Cardiac fibroblast (primary cell): Measurements from ENCODE around the gene PPP1R1C.
"Not testable (repeated sequence)": the region's sequence is repeated elsewhere in the genome, so short reads cannot be mapped to it uniquely, and the experiment has no call there.

ENCODE experiments used
- DNase-seq, 2 donors: peaks; one replicate each; pipeline versions ENCODE4 v3.0.0 to v3.0.0-alpha.2; 2010; ENCODE audit warnings: low read depth in 2 of 2
- H3K4me3 ChIP-seq, 2 donors: replicated peaks in 1 of 2; 1 replicate in 1 of 2; 2 replicates in 1 of 2; pipeline ENCODE4 v1.5.1; 2011; ENCODE audit warnings: low read depth in 2 of 2, low read length in 2 of 2, mild to moderate bottlenecking in 2 of 2, moderate library complexity in 1 of 2
- TF ChIP-seq, protein P1 (sequence below): IDR thresholded peaks from one replicate; pipeline ENCODE4 v1.5.1; 2011; ENCODE audit warnings: low read depth, mild to moderate bottlenecking, low read length, inconsistent platforms

PPP1R1C gene

DNA sequence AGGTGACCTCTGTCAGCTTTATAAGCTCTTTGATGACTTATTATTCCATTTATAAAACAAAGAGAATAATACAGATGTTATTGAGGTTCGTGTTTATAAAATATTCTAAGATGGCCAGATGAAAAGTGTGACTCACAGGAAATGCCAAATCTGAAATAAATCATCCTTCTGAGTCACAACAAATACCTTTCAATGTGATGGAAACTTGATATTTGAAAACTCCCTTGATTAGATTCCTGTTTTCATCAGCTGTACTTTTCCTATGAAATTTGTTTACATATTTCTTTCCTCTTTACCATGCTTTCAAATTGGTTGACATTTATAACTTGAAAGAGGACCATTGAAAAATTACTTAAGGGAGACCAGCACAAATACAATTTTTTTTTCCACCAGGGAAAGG lies 30.6 kb upstream of the PPP1R1C start:
- TF ChIP-seq, protein P1, sequence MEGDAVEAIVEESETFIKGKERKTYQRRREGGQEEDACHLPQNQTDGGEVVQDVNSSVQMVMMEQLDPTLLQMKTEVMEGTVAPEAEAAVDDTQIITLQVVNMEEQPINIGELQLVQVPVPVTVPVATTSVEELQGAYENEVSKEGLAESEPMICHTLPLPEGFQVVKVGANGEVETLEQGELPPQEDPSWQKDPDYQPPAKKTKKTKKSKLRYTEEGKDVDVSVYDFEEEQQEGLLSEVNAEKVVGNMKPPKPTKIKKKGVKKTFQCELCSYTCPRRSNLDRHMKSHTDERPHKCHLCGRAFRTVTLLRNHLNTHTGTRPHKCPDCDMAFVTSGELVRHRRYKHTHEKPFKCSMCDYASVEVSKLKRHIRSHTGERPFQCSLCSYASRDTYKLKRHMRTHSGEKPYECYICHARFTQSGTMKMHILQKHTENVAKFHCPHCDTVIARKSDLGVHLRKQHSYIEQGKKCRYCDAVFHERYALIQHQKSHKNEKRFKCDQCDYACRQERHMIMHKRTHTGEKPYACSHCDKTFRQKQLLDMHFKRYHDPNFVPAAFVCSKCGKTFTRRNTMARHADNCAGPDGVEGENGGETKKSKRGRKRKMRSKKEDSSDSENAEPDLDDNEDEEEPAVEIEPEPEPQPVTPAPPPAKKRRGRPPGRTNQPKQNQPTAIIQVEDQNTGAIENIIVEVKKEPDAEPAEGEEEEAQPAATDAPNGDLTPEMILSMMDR: no peak
- H3K4me3 ChIP-seq: no peak overlapping the region
- peak; percentile 38 to 81 for DNase-seq

DNA sequence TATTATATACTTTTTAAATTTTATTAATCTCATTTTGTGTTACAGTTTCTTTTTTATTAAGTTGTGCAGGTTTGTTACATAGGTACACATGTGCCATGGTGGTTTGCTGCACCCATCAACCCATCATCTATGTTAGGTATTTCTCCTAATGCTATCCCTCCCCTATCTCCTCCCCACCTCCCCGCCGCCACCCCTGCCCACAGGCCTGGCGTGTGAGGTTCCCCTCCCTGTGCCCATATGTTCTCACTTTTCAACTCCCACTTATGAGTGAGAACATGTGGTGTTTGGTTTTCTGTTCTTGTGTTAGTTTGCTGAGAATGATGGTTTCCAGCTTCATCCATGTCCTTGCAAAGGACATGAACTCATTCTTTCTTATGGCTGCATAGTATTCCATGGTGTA lies 29.8 kb upstream of the PPP1R1C start:
- not testable (repeated sequence) for H3K4me3 ChIP-seq, DNase-seq

DNA sequence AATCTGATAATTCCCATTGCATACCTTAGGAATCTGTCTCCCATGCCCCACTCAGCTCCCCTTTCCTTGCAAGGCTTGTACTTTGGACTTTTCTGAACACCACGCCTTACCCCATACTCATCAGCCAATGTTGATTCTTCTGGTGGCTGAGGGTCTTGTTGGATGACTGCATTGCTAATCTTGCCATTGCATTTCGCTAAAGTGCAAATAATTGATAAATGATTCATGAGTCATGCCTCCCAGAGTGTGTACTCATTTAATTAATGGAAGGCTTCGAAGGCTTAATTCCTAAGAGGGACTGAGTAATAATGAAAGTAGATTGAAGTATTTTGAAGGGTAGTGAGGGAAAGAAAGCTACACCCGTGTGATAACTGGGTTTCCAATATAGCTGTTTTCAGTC lies 28.0 kb upstream of the PPP1R1C start:
- TF ChIP-seq, protein P1: no peak
- DNase-seq: no peak
- no peak overlapping the region for H3K4me3 ChIP-seq

DNA sequence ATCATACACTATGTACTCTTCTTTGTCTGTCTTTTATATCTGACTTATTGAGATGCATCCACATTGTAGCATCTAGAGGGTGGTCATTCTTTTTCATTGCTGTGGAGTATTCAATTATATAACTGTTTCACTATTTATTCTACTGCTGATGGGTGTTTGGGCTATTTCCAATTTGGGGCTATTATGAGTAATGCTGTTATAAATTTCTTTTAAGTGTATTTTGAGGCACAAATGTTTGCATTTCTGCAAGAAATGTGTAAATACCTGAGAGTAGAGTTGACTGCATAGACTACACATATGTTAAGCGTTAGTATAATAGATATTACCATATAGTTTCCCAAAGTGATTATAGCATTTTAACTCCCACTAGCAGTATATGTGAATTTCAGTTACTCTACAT lies 26.9 kb upstream of the PPP1R1C start:
- H3K4me3 ChIP-seq: no peak overlapping the region
- no peak for DNase-seq
- TF ChIP-seq, protein P1: no peak

DNA sequence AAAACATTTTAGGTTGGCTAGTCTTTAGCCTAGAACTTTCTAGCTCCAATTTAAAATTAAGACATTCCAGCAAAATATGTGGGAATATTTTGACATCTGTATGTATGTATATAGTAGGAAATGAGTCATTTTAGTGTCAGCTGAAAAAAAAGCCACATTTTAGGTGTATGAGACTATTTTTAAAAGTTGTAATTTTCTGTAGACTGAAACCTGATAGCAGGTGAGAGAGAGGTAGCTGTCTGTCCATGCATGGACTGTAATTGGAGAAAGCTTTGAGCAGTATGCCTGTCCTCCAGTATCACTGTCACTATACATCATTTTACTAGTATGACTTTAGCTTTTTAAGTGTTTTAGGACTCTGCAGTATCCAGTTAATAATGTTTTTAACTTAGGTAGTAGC lies 26.1 kb upstream of the PPP1R1C start:
- DNase-seq: peak in 1 of 2 donors; percentile 33
- H3K4me3 ChIP-seq: no peak overlapping the region
- TF ChIP-seq, protein P1: no peak

DNA sequence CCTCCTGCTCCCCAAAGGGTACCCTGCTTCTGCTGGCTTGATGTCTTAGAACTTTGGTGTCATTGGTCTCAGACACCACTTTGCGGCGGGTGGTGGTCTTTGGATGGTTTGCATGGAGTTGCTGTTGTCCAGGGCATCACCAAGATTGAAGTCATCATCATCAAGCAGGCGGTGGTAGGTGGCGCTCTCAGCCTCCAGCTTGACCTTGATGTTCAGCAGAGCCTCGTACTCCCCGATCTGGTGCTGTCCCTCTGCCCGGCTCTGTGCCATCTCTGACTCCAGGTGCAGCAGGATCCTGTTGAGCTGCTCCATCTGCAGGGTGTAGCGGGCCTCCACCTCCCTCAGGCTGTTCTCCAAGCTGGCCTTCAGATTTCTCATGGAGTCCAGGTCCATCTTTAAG lies 24.5 kb upstream of the PPP1R1C start:
- not testable (repeated sequence) for H3K4me3 ChIP-seq, DNase-seq

DNA sequence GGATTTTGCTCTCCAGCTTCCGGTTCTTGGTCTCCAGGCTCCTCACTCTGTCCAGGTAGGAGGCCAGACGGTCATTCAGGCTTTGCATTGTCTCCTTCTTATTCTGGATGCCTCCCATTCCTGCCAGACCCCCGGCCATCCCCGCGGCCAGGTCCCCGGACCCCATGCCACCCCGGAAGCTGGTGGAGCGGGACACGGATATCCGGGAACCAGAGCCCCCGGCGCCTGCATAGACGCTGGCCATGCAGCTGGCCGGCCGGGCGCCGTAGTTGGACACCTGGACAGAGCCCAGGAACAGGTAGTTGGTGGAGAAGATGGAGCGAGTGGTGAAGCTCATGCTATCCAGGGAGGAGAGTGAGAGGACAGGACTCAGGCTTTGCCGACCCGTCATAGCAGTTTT lies 23.5 kb upstream of the PPP1R1C start:
- H3K4me3 ChIP-seq: no peak overlapping the region
- TF ChIP-seq, protein P1: no peak
- DNase-seq: no peak

DNA sequence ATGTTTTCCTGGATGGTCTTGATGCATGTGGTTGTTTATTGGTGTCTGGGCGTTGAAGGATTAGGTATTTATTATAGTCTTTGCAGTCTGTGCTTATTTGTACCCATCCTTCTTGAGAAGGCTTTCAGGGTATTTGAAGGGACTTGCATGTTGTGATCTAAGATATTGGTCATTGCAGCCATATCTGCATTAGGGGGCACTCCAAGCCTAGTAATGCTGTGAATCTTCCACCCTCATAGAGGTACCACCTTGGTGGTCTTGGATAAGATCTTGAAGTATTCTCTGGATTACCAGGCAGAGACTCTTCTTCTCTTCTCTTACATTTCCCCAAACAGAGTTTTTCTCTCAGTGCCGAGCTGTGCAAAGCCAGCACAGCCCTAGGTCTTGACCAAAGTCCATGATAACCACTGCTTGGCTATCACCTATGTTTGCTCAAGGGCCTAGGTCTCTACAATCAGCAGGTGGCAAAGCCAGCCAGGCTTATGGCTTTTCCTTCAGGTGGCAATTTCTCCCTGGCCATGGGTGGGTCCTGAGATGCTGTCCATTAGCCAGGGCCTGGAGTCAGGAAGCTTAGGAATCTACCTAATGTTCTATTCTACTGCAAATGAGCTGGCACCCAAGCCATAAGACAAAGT lies 15.4 kb upstream of the PPP1R1C start:
- TF ChIP-seq, protein P1: no peak
- DNase-seq: no peak
- no peak overlapping the region for H3K4me3 ChIP-seq
